Left cardiac atrium (tissue), 4 donors: ENCODE measurements around the gene ILDR1. TPM values are rescaled to one million over a fixed set of nuclear protein-coding genes. Genes with fewer than 3 reads are reported as not detected.

Experiments
- ATAC-seq, 2 donors: fragments of 200-7000 bp; cut with Tn5 transposase; one replicate each; pipeline ENCODE4 v1.9.1; 2020; ENCODE audit warnings: mild to moderate bottlenecking in 2 of 2, moderate library complexity in 2 of 2
- DNase-seq: peaks from one replicate; pipeline ENCODE4 v3.0.0-alpha.2; 2020
- intact Hi-C, 2 donors: fragments of 100-400 bp; cut with DNase I; formaldehyde crosslinking; loops; one replicate each; pipeline versions ENCODE4 v1.14.1 to v1.15.1; 2022 to 2023
- total RNA-seq, 2 donors: library from RNA; stranded (reverse); fragmentation: NEBNext Ultra II Directional; extraction: Animal tissue kit (Norgen Biotek cat#: 25700); gene quantifications; one replicate each; pipeline ENCODE4 v1.2.1, GENCODE V29; 2021
- donor health status: DM: no; HTN: yes; CAD: no.
- donor health status: DM: no; HTN: yes; CAD: no; lungs with severe emphysema.
- donor health status: DM: yes; HTN: yes; CAD: no.
- donor health status: Dilated cardiomyopathy.

The ILDR1 gene
- total RNA-seq, 2 donors from 2014 or later: not detected

GRCh38 chr3:122023335-122023910 lies 1.4 kb upstream of the ILDR1 start:
- no peak for DNase-seq
- no peak for ATAC-seq
- intact Hi-C loops: no loop called here

GRCh38 chr3:122021037-122021436 lies 1.0 kb downstream of the ILDR1 start:
- DNase-seq: no peak
- intact Hi-C loops: no loop called here
- no peak for ATAC-seq

GRCh38 chr3:122019493-122019892 lies 2.6 kb downstream of the ILDR1 start:
- intact Hi-C loops: no loop called here
- ATAC-seq (no peak), DNase-seq (no peak)

GRCh38 chr3:122014741-122015140 lies 7.3 kb downstream of the ILDR1 start:
- intact Hi-C loops: no loop called here
- DNase-seq (no peak), ATAC-seq (no peak)

- intact Hi-C loops: no loop called here
- ATAC-seq (no peak), DNase-seq (no peak)
Observed at GRCh38 chr3:122013448-122013925, 8.6 kb downstream of the ILDR1 start.

GRCh38 chr3:122012821-122013220 lies 9.2 kb downstream of the ILDR1 start:
- no peak for DNase-seq
- ATAC-seq: no peak
- intact Hi-C loops: no loop called here

- intact Hi-C loops: no loop called here
- no peak for DNase-seq
- ATAC-seq: no peak
Observed at GRCh38 chr3:122011396-122011795, 10.7 kb downstream of the ILDR1 start.

- ATAC-seq (no peak), DNase-seq (no peak)
- intact Hi-C loops: no loop called here
Observed at GRCh38 chr3:122010506-122010905, 11.5 kb downstream of the ILDR1 start.

- ATAC-seq: no peak
- intact Hi-C loops: no loop called here
- DNase-seq: no peak
Observed at GRCh38 chr3:122008166-122008565, 13.9 kb downstream of the ILDR1 start.

GRCh38 chr3:122006267-122006666 lies 15.8 kb downstream of the ILDR1 start:
- ATAC-seq (no peak), DNase-seq (no peak)
- intact Hi-C loops: no loop called here

GRCh38 chr3:122004991-122005565 lies 17.0 kb downstream of the ILDR1 start:
- ATAC-seq: no peak
- intact Hi-C loops: no loop called here
- DNase-seq: no peak

- intact Hi-C loops: no loop called here
- no peak for DNase-seq
- ATAC-seq: no peak
Observed at GRCh38 chr3:122004107-122004506, 17.9 kb downstream of the ILDR1 start.

GRCh38 chr3:122003606-122004005 lies 18.4 kb downstream of the ILDR1 start:
- DNase-seq (no peak), ATAC-seq (no peak)
- intact Hi-C loops: no loop called here

- no peak for ATAC-seq
- intact Hi-C loops: no loop called here
- DNase-seq: no peak
Observed at GRCh38 chr3:122003112-122003511, 18.9 kb downstream of the ILDR1 start.

GRCh38 chr3:122002611-122003010 lies 19.4 kb downstream of the ILDR1 start:
- intact Hi-C loops: no loop called here
- no peak for ATAC-seq
- DNase-seq: no peak

- intact Hi-C loops: no loop called here
- ATAC-seq: no peak
Observed at GRCh38 chr3:122001892-122002291, 20.2 kb downstream of the ILDR1 start.

GRCh38 chr3:122000936-122001605 lies 21.0 kb downstream of the ILDR1 start:
- intact Hi-C loops: no loop called here
- ATAC-seq (no peak), DNase-seq (no peak)

More at GRCh38 chr3:122001892-122002291, 20.2 kb downstream of the ILDR1 start:
- no peak for DNase-seq

GRCh38 chr3:121999931-122000330 lies 22.1 kb downstream of the ILDR1 start:
- no peak for DNase-seq
- ATAC-seq: no peak
- intact Hi-C loops: loop anchor here (5.0 to 10.0 kb wide), 2 partner anchors 453 to 455 kb away; partner anchors contain the start of gene POLQ (in 2 of the 2)

- ATAC-seq (peak in 1 of 2 donors; percentile 28), DNase-seq (no peak)
- intact Hi-C loops: loop anchor here (5.0 to 10.0 kb wide), 2 partner anchors 452 to 454 kb away; partner anchors contain the start of gene POLQ (in 2 of the 2)
Observed at GRCh38 chr3:121998611-121999473, 23.2 kb downstream of the ILDR1 start.
